MM.1S (cell line): Measurements from ENCODE around the gene COPG2.

ENCODE experiments used
- DNase-seq: peaks from one replicate; pipeline ENCODE4 v3.0.0-alpha.2; 2015
- H2AFZ ChIP-seq: fragments of 300-600 bp; sonication (generic); 2 replicates; pipeline ENCODE4 v1.6.0; 2016; ENCODE audit warnings: antibody characterized with exemption, low read length
- H3F3A ChIP-seq: fragments of 300-600 bp; sonication (generic); 2 replicates; pipeline ENCODE4 v1.6.1; 2016; ENCODE audit warnings: mild to moderate bottlenecking, antibody characterized with exemption, low read length, moderate library complexity, mixed read lengths; ENCODE audit not compliant: insufficient read depth
- H3K27ac ChIP-seq: fragments of 300-600 bp; sonication (generic); 2 replicates; pipeline ENCODE4 v1.5.1; 2016; ENCODE audit warnings: mild to moderate bottlenecking, low read length
- H3K27me3 ChIP-seq: fragments of 300-600 bp; sonication (generic); replicated peaks from 2 replicates; pipeline ENCODE4 v1.6.0; 2016; ENCODE audit warnings: low read length; ENCODE audit not compliant: insufficient read depth
- H3K36me3 ChIP-seq: fragments of 300-600 bp; sonication (generic); replicated peaks from 2 replicates; pipeline ENCODE4 v1.6.1; 2016; ENCODE audit warnings: mild to moderate bottlenecking, low read length, mixed read lengths; ENCODE audit not compliant: insufficient read depth
- H3K4me1 ChIP-seq: fragments of 300-600 bp; sonication (generic); 2 replicates; pipeline ENCODE4 v1.6.1; 2016; ENCODE audit warnings: low read length, mixed read lengths
- H3K4me2 ChIP-seq: fragments of 300-600 bp; sonication (generic); 2 replicates; pipeline ENCODE4 v1.6.0; 2016; ENCODE audit warnings: low read depth, low read length
- H3K4me3 ChIP-seq: fragments of 300-600 bp; sonication (generic); 2 replicates; pipeline ENCODE4 v1.5.1; 2016; ENCODE audit warnings: low read length, mixed read lengths
- H3K79me2 ChIP-seq: fragments of 300-600 bp; sonication (generic); 2 replicates; pipeline ENCODE4 v1.6.1; 2016; ENCODE audit warnings: mixed run types, low read length, mixed read lengths
- H3K9ac ChIP-seq: fragments of 300-600 bp; sonication (generic); 2 replicates; pipeline ENCODE4 v1.6.1; 2016; ENCODE audit warnings: low read length, mixed read lengths
- H3K9me2 ChIP-seq: fragments of 300-600 bp; sonication (generic); replicated peaks from 2 replicates; pipeline ENCODE4 v1.6.1; 2016; ENCODE audit warnings: mild to moderate bottlenecking, low read length, mixed read lengths; ENCODE audit not compliant: insufficient read depth
- H3K9me3 ChIP-seq: fragments of 300-600 bp; sonication (generic); replicated peaks from 2 replicates; pipeline ENCODE4 v1.6.1; 2016; ENCODE audit warnings: mild to moderate bottlenecking, low read length, mixed read lengths; ENCODE audit not compliant: insufficient read depth
- H4K20me1 ChIP-seq: fragments of 300-600 bp; sonication (generic); 2 replicates; pipeline ENCODE4 v1.6.1; 2016; ENCODE audit warnings: mild to moderate bottlenecking, low read length, moderate library complexity, mixed read lengths; ENCODE audit not compliant: insufficient read depth
- EZH2 ChIP-seq: fragments of 300-600 bp; sonication (generic); optimal IDR thresholded peaks from 2 replicates; pipeline ENCODE3; 2017; ENCODE audit warnings: low read depth, mild to moderate bottlenecking, antibody characterized with exemption, low read length, mixed read lengths
- EZH2phosphoT487 ChIP-seq: fragments of 300-600 bp; sonication (generic); IDR thresholded peaks from 2 replicates; pipeline ENCODE4 v1.6.1; 2018; ENCODE audit warnings: antibody characterized with exemption, low read length
- TF ChIP-seq, protein P1 (sequence below): fragments of 300-600 bp; sonication (generic); IDR thresholded peaks from 2 replicates; pipeline ENCODE4 v1.5.1; 2016; ENCODE audit warnings: antibody characterized with exemption, low read length, mixed read lengths

Gene COPG2

DNA sequence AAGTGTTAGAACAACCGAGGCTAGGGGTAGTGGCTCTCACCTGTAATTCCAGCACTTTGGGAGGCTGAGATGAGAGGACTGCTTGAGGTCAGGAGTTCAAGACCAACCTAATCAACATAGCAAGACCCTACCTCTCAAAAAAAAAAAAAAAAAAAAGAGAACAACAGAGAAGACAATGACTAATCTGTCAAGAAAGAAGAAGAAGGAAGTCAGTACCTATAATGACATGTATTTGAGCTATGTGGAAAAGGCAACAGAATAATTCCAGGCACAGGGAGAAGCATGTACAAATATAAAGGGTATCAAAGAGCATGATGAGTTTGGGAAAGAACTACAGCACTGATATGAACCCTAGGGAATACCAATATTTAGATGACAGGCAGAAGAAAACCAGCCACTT is 27.5 kb downstream of the COPG2 start:
- Histone ChIP-seq H3F3A (no peaks in the 10 kb centered on the region), H3K36me3 (no peaks in the 10 kb centered on the region), H2AFZ (no peak overlapping the region), H3K79me2 (no peaks in the 10 kb centered on the region), H3K27me3 (no peaks in the 10 kb centered on the region), H3K27ac (no peak overlapping the region), H3K9me2 (no peaks in the 10 kb centered on the region), H3K9me3 (no peaks in the 10 kb centered on the region), H4K20me1 (no peaks in the 10 kb centered on the region), H3K4me3 (no peak overlapping the region), H3K4me2 (no peak overlapping the region), H3K4me1 (no peaks in the 10 kb centered on the region), H3K9ac (no peak overlapping the region)
- DNase-seq, result no peak
- TF ChIP-seq EZH2phosphoT487 (no peak), EZH2 (no peak)
- TF ChIP-seq, protein P1, sequence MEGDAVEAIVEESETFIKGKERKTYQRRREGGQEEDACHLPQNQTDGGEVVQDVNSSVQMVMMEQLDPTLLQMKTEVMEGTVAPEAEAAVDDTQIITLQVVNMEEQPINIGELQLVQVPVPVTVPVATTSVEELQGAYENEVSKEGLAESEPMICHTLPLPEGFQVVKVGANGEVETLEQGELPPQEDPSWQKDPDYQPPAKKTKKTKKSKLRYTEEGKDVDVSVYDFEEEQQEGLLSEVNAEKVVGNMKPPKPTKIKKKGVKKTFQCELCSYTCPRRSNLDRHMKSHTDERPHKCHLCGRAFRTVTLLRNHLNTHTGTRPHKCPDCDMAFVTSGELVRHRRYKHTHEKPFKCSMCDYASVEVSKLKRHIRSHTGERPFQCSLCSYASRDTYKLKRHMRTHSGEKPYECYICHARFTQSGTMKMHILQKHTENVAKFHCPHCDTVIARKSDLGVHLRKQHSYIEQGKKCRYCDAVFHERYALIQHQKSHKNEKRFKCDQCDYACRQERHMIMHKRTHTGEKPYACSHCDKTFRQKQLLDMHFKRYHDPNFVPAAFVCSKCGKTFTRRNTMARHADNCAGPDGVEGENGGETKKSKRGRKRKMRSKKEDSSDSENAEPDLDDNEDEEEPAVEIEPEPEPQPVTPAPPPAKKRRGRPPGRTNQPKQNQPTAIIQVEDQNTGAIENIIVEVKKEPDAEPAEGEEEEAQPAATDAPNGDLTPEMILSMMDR, result no peak

DNA sequence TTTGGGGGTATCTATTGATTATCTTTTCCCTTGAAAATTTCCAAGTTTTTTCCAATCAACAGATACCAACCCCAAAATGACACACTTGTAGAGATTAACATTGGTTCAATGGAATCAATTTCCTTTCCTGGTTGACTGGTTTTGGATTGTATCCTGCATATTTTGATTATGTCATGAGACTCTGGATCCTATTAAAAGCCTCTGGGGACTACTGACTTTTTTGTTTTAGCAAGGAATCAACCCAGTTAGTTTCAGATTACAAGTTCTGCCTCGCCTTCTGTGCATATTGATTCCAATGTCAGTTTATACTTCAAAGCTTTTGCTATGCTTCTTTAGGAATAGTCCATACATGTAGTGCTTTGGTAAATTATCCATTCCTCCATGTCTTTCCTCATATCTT is 29.2 kb downstream of the COPG2 start:
- H3K36me3 ChIP-seq, result no peaks in the 10 kb centered on the region
- H3K79me2 ChIP-seq, result no peaks in the 10 kb centered on the region
- H2AFZ ChIP-seq, result no peak overlapping the region
- no peaks in the 10 kb centered on the region for H3K9me3 ChIP-seq
- no peaks in the 10 kb centered on the region for H4K20me1 ChIP-seq
- no peak for DNase-seq
- TF ChIP-seq EZH2, result no peak
- TF ChIP-seq, protein P1, result no peak
- TF ChIP-seq EZH2phosphoT487, result no peak
- H3K4me3 ChIP-seq, result no peak overlapping the region
- H3K9ac ChIP-seq, result no peak overlapping the region
- no peaks in the 10 kb centered on the region for H3K4me1 ChIP-seq
- H3K27ac ChIP-seq, result no peak overlapping the region
- no peak overlapping the region for H3K4me2 ChIP-seq
- H3F3A ChIP-seq, result no peaks in the 10 kb centered on the region
- H3K9me2 ChIP-seq, result no peaks in the 10 kb centered on the region
- H3K27me3 ChIP-seq, result no peaks in the 10 kb centered on the region

DNA sequence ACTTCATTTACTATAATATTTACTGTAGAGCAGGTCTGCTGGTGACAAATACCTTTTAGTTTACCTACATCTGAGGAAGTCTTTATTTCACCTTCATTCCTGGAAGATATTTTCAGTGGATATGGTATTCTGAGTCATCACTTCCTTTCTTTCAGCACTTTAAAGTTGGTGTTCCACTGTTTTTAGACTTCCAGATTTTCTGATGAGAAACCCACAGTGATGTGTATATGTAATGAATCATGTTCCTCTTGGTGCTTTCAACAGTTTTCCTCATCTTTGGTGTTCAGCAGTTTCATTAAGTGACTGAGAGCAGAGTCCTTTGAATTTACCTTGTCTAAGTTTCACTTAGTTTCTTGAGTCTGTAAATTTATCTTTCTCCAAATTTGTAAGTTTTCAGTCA is 36.4 kb downstream of the COPG2 start:
- H4K20me1 ChIP-seq, result no peaks in the 10 kb centered on the region
- no peak overlapping the region for H3K4me3 ChIP-seq
- no peak for DNase-seq
- no peak overlapping the region for H3K9ac ChIP-seq
- H3K9me2 ChIP-seq, result no peaks in the 10 kb centered on the region
- no peaks in the 10 kb centered on the region for H3K79me2 ChIP-seq
- H2AFZ ChIP-seq, result no peak overlapping the region
- H3K9me3 ChIP-seq, result no peaks in the 10 kb centered on the region
- no peaks in the 10 kb centered on the region for H3K27me3 ChIP-seq
- no peaks in the 10 kb centered on the region for H3K36me3 ChIP-seq
- no peak for TF ChIP-seq EZH2
- no peak for TF ChIP-seq EZH2phosphoT487
- TF ChIP-seq, protein P1, result no peak
- H3K27ac ChIP-seq, result no peak overlapping the region
- H3K4me1 ChIP-seq, result no peaks in the 10 kb centered on the region
- H3F3A ChIP-seq, result no peaks in the 10 kb centered on the region
- no peak overlapping the region for H3K4me2 ChIP-seq

DNA sequence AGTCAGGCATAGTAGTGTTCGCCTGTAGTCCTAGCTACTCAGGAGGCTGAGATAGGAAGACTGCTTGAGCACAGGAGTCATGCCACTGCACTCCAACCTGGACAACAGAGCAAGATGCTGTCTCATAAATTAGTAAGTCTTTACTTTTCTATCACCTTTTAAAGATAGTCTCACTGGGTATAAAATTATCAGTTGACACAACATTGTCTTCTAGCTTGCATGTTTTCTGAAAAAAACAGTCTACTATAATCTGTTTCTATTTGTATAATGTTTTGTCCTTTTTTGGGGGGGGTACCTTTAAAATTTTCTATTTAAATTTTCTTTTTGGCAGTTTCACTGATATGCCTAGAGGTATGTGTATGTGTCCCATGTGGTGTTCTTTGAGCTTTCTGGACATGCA is 39.6 kb downstream of the COPG2 start:
- Histone ChIP-seq H3K4me2 (no peak overlapping the region), H3K4me1 (no peaks in the 10 kb centered on the region), H3K79me2 (no peaks in the 10 kb centered on the region), H3K27ac (no peak overlapping the region), H3K36me3 (no peaks in the 10 kb centered on the region), H3K9me2 (no peaks in the 10 kb centered on the region), H3K4me3 (no peak overlapping the region), H3F3A (no peaks in the 10 kb centered on the region), H2AFZ (no peak overlapping the region), H3K27me3 (no peaks in the 10 kb centered on the region), H4K20me1 (no peaks in the 10 kb centered on the region), H3K9me3 (no peaks in the 10 kb centered on the region), H3K9ac (no peak overlapping the region)
- DNase-seq, result no peak
- TF ChIP-seq EZH2 (no peak), EZH2phosphoT487 (no peak)
- TF ChIP-seq, protein P1, result no peak
